Smooth muscle cell (in vitro differentiated cells): Measurements from ENCODE around the gene ANP32A. TPM values are rescaled to one million over a fixed set of nuclear protein-coding genes. Genes with fewer than 3 reads are reported as not detected.
"Not testable (repeated sequence)": the region's sequence is repeated elsewhere in the genome, so short reads cannot be mapped to it uniquely, and the experiment has no call there.

ENCODE experiments used
- DNase-seq: peaks from one replicate; lab custom pipeline; 2025; ENCODE audit not compliant: unreplicated experiment; lab: John Stamatoyannopoulos, UW
- H2AFZ ChIP-seq: fragments of 200-600 bp; sonication (generic); 2 replicates; pipeline ENCODE4 v1.6.0; 2016; ENCODE audit warnings: antibody characterized with exemption, low read depth, mild to moderate bottlenecking
- H3F3A ChIP-seq: fragments of 200-600 bp; sonication (generic); 2 replicates; pipeline ENCODE4 v1.6.0; 2017; ENCODE audit warnings: antibody characterized with exemption, low read depth
- H3K27ac ChIP-seq: fragments of 200-600 bp; sonication (generic); 2 replicates; pipeline ENCODE4 v1.5.1; 2016; ENCODE audit warnings: low read depth, mild to moderate bottlenecking
- H3K27me3 ChIP-seq: fragments of 200-600 bp; sonication (generic); 2 replicates; pipeline ENCODE4 v1.6.1; 2016; ENCODE audit warnings: low read depth, mild to moderate bottlenecking
- H3K36me3 ChIP-seq: fragments of 200-600 bp; sonication (generic); 2 replicates; pipeline ENCODE4 v1.5.1; 2016; ENCODE audit warnings: low read depth
- H3K4me1 ChIP-seq: fragments of 200-600 bp; sonication (generic); 2 replicates; pipeline ENCODE4 v1.5.1; 2016; ENCODE audit warnings: low read depth
- H3K4me2 ChIP-seq: fragments of 200-600 bp; sonication (generic); 2 replicates; pipeline ENCODE4 v1.6.0; 2016; ENCODE audit warnings: mild to moderate bottlenecking
- H3K4me3 ChIP-seq: fragments of 200-600 bp; sonication (generic); 2 replicates; pipeline ENCODE4 v1.5.1; 2016; ENCODE audit warnings: mild to moderate bottlenecking
- H3K79me2 ChIP-seq: fragments of 200-600 bp; sonication (generic); 2 replicates; pipeline ENCODE4 v1.6.0; 2016; ENCODE audit warnings: low read depth, mild to moderate bottlenecking
- H3K9ac ChIP-seq: fragments of 200-600 bp; sonication (generic); 2 replicates; pipeline ENCODE4 v1.6.0; 2016; ENCODE audit warnings: low read depth
- H3K9me3 ChIP-seq: fragments of 200-600 bp; sonication (generic); replicated peaks from 2 replicates; pipeline ENCODE4 v1.5.1; 2016; ENCODE audit warnings: low read depth
- H4K20me1 ChIP-seq: fragments of 200-600 bp; sonication (generic); 2 replicates; pipeline ENCODE4 v1.6.0; 2016; ENCODE audit warnings: low read depth
- WGBS: methylation state at CpG from one replicate; pipeline ENCODE4 v1.1.7; 2016; ENCODE audit warnings: low lambda C conversion rate; 5-methylcytosine and 5-hydroxymethylcytosine counted together
- polyA plus RNA-seq: library from polyadenylated mRNA; unstranded; fragments of >200 nt; fragmentation: Nextera tagmentation; extraction: Ambion mirVana; gene quantifications from 2 replicates; pipeline ENCODE4 v1.2.1, GENCODE V29; 2016
- total RNA-seq: library from RNA; depleted of rRNA; stranded (reverse); fragments of >200 nt; gene quantifications from 2 replicates; pipeline ENCODE4 v1.2.3, GENCODE V29; 2014
- TF ChIP-seq, protein P1 (sequence below): fragments of 200-600 bp; sonication (generic); IDR thresholded peaks from 2 replicates; pipeline ENCODE4 v1.5.1; 2017; ENCODE audit warnings: borderline replicate concordance, mild to moderate bottlenecking, antibody characterized with exemption; ENCODE audit not compliant: insufficient read depth, poor library complexity, severe bottlenecking

ANP32A gene
- total and polyA plus RNA-seq, 2 experiments from 2014 or later, result 63.1 to 93.7 TPM

DNA sequence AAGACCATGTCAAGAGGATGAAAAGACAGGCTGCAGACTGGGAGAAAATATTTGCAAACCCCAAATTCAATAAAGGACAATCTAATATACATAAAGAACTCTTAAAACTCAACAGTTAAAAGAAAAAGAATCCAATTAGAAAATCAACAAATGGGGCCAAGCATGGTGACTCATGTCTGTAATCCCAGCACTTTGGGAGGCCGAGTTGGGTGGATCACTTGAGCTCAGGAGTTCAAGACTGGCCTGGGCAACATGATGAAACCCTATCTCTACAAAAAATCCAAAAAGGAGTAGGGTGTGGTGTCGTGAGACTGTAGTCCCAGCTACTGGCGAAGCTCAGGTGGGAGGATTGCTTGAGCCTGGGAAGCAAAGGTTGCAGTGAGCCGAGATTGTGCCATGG is 57.6 kb downstream of the ANP32A start:
- no peaks in the 10 kb centered on the region for H3K36me3 ChIP-seq
- H4K20me1 ChIP-seq, result no peaks in the 10 kb centered on the region
- H3K27me3 ChIP-seq, result no peaks in the 10 kb centered on the region
- no peak overlapping the region for H3K27ac ChIP-seq
- TF ChIP-seq, protein P1, sequence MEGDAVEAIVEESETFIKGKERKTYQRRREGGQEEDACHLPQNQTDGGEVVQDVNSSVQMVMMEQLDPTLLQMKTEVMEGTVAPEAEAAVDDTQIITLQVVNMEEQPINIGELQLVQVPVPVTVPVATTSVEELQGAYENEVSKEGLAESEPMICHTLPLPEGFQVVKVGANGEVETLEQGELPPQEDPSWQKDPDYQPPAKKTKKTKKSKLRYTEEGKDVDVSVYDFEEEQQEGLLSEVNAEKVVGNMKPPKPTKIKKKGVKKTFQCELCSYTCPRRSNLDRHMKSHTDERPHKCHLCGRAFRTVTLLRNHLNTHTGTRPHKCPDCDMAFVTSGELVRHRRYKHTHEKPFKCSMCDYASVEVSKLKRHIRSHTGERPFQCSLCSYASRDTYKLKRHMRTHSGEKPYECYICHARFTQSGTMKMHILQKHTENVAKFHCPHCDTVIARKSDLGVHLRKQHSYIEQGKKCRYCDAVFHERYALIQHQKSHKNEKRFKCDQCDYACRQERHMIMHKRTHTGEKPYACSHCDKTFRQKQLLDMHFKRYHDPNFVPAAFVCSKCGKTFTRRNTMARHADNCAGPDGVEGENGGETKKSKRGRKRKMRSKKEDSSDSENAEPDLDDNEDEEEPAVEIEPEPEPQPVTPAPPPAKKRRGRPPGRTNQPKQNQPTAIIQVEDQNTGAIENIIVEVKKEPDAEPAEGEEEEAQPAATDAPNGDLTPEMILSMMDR, result no peak
- WGBS, result 75% methylated on average over 4 of the region's 4 CpGs
- no peak overlapping the region for H3K4me2 ChIP-seq
- no peak overlapping the region for H3K4me3 ChIP-seq
- no peaks in the 10 kb centered on the region for H3K4me1 ChIP-seq
- no peak overlapping the region for H2AFZ ChIP-seq
- no peaks in the 10 kb centered on the region for H3F3A ChIP-seq
- DNase-seq, result no peak
- no peaks in the 10 kb centered on the region for H3K79me2 ChIP-seq
- H3K9ac ChIP-seq, result no peak overlapping the region
- H3K9me3 ChIP-seq, result no peaks in the 10 kb centered on the region

DNA sequence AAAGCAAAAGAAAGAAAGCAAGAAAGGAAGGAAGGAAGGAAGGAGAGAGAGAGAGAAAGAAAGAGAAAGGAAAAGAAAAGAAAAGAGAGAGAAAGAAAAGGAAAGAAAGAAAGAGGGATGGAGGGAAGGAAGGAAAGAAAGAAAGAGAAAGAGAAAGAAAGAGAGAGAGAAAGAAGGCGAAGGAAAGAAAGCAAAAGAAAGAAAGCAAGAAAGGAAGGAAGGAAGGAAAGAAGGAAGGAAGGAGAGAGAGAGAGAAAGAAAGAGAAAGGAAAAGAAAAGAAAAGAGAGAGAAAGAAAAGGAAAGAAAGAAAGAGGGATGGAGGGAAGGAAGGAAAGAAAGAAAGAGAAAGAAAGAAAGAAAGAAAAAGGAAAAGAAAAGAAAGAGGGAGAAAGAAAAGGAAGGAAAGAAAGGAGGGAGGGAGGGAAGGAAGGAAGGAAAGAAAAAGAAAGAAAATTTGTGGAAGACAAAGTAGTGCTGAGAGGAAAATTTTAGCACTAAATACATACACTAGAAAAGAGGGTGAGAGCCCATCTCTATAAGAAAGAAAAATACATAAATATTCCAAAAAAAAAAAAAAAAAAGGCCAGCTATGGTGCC is 60.6 kb downstream of the ANP32A start:
- not testable (repeated sequence) for DNase-seq, H3K4me2 ChIP-seq, H3K9ac ChIP-seq, H2AFZ ChIP-seq, H3K9me3 ChIP-seq, H3K79me2 ChIP-seq, H4K20me1 ChIP-seq, H3K4me1 ChIP-seq, H3F3A ChIP-seq, H3K27ac ChIP-seq, H3K4me3 ChIP-seq, H3K36me3 ChIP-seq, H3K27me3 ChIP-seq
- 91% methylated on average over 1 of the region's 1 CpG for WGBS

DNA sequence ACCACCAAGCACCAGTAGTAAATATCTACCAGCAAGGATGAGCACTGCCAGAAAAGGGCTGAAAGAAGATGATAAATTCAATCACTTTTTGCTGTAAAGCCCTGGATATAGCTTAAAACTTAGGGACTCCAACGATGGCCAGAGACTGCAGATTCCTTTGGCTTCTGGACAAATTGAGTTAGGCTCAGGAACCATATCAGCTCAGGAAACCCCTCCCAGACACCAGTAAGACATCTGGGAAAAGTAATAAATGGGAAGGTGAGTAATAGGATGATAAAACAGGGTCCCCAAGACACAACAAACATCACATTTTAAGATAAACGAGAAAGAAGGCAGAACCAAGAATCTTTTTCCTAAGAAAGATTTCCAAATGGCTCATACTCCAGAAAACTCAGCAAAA is 65.0 kb downstream of the ANP32A start:
- Histone ChIP-seq H3K4me2 (no peak overlapping the region), H3K4me1 (no peaks in the 10 kb centered on the region), H3K9ac (no peak overlapping the region), H4K20me1 (no peaks in the 10 kb centered on the region), H3K27me3 (no peaks in the 10 kb centered on the region), H3K36me3 (no peaks in the 10 kb centered on the region), H3K9me3 (no peaks in the 10 kb centered on the region), H3K27ac (no peak overlapping the region), H3K79me2 (no peaks in the 10 kb centered on the region), H2AFZ (no peak overlapping the region), H3K4me3 (no peak overlapping the region), H3F3A (no peaks in the 10 kb centered on the region)
- 55% methylated on average over 2 of the region's 2 CpGs for WGBS
- TF ChIP-seq, protein P1, result no peak
- DNase-seq, result no peak

DNA sequence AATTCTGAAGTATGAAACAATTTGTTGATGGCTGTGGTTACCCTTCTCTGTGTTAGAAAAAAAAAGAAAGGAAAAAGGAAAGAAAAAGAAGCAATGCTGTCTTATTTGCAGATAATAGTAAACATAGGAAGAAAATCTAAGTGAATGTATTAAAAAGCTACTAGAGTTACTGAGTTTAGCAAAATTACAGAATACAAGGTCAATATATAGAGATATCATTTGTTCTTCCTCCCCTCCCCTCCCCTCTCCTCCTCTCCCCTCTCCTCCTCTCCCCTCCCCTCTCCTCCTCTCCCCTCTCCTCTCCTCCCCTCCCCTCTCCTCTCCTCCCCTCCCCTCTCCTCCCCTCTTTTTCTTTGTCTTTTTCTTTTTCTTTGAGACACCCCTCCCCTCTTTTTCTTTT is 69.1 kb downstream of the ANP32A start:
- DNase-seq, result no peak
- Histone ChIP-seq H3K27ac (no peak overlapping the region), H3F3A (no peaks in the 10 kb centered on the region), H4K20me1 (no peaks in the 10 kb centered on the region), H3K36me3 (no peaks in the 10 kb centered on the region), H3K4me1 (no peaks in the 10 kb centered on the region), H3K4me2 (no peak overlapping the region), H3K9ac (no peak overlapping the region), H3K79me2 (no peaks in the 10 kb centered on the region), H3K4me3 (no peak overlapping the region), H2AFZ (no peak overlapping the region), H3K27me3 (no peaks in the 10 kb centered on the region), H3K9me3 (no peaks in the 10 kb centered on the region)
- TF ChIP-seq, protein P1, result no peak
